ENCODE results near the gene CAB39L.

The CAB39L gene

DNA sequence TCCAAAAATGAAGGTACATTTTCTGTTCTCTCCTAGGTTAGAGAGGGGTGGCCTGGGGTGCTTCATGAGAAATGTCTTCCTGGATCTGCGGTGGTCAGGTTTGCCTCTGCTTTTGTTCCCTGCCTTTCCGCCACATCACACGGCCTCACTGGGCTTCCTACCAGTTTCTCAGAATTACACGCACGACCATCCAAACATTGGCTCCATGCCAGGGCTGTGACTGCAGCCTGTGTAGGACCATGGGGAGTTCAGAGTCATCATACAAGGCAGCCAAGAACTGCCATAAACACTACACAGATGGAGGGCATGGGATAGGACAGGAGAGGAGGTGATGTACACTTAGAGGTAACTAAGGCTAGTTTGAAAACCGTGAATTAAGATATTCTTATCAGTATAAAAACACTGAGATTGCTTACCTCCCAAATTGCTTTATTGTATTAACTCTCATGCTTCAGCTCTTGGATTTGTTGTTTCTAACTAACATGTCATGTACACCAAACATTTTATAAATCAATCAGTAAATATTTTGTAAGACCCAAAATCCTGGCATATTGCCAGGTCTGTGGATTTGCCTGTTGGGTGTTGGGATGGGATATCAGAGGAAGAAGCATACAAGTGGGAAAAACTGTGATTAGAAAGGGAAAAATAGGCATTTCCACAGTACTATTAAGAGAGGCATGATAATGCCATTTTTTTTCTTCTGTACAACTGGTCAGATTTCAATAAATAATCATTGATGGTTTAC, 150.9 kb downstream of the CAB39L start:
- TF ChIP-seq CTCF (IDR thresholded peaks at IDR 0.05; ENCODE audit: low read depth, low read length), result no peak
- no peak overlapping the region for H3K4me3 ChIP-seq (ENCODE audit: low read depth, low read length)

DNA sequence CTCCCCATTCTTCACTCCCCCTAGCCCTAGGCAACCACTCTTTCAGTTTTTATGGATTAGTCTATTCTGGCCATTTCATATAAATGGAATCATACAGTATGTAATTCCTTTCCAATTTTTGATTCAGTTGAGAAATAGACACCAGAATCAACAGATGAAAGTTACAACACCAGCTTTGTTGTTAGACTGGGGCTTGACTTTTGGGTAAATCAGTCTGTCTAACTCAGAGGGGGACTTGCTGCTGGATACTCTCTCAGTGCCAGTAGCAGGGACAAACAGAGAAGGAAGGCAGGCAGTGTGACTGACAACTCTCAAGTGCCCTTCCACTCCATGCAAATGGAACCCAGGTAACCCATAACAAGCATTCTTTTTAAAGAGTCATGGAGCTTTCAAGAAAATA, 155.4 kb downstream of the CAB39L start:
- H3K4me3 ChIP-seq (ENCODE audit: low read depth, low read length), result no peak overlapping the region
- TF ChIP-seq CTCF (IDR thresholded peaks at IDR 0.05; ENCODE audit: low read depth, low read length), result no peak

- no peak for TF ChIP-seq CTCF (IDR thresholded peaks at IDR 0.05; ENCODE audit: low read depth, low read length)
- no peak overlapping the region for H3K4me3 ChIP-seq (ENCODE audit: low read depth, low read length)
Observed at GRCh38 chr13:49287995-49288394, 155.9 kb downstream of the CAB39L start.

DNA sequence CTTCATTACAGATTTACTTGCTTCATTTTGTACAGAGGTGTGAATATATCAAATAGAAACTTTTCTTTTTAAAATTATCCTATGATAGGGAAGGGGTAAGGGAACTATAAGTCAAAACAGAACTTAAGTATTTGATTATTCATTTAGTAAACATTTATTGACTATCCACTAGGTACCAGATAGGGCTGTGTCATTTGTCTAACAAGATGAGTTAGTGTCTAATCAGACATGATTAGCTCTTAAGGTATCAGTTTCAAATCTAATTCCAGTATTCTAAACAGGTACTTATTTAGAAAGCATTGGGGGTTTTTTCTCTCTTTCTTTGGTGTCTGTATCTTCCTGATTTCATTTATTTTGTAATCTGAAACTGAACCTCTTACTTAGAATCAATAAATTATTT, 164.0 kb downstream of the CAB39L start:
- TF ChIP-seq CTCF (IDR thresholded peaks at IDR 0.05; ENCODE audit: low read depth, low read length), result no peak
- H3K4me3 ChIP-seq (ENCODE audit: low read depth, low read length), result no peak overlapping the region

DNA sequence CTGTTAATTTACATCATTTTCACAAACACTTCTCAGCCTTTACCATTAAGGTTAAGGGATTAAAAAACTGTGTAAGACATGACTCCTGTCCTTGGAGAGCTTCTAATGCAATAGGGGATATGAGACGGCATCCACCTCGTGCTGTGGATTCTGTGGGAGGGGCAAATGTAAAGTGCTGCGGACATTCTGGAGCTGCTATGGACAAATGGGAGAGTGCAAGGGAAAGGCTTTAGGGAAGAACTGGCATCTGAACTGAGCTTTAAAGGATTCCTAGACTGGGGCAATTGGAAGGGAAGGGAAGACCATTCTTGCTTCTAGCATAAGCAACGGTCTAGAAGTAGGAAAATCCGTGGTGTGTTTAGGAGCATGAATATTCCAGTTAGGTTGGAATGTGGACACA, 164.8 kb downstream of the CAB39L start:
- no peak for TF ChIP-seq CTCF (IDR thresholded peaks at IDR 0.05; ENCODE audit: low read depth, low read length)
- H3K4me3 ChIP-seq (ENCODE audit: low read depth, low read length), result no peak overlapping the region

- TF ChIP-seq CTCF (IDR thresholded peaks at IDR 0.05; ENCODE audit: low read depth, low read length), result no peak
- H3K4me3 ChIP-seq (ENCODE audit: low read depth, low read length), result no peak overlapping the region
Observed at GRCh38 chr13:49278211-49278610, 165.7 kb downstream of the CAB39L start.

DNA sequence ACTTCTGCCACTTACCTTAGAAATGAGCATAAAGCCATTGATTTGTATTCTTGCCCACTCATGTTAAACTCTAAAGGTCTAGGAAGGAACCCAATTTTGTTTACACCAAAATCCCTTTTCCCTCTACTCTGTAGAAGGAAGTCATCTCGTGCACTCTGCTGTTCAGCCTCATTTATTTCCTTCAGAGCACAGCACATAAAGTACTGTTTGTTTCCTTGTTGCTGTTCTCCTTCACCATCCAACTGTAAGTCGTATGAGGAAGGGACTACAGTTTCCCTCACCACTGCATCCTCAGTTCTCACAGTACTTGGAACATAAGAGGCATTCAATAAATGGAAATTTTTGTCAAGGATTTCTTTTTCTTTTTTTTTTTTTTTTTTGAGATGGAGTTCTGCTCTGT, 171.6 kb downstream of the CAB39L start:
- no peak for TF ChIP-seq CTCF (IDR thresholded peaks at IDR 0.05; ENCODE audit: low read depth, low read length)
- H3K4me3 ChIP-seq (ENCODE audit: low read depth, low read length), result no peak overlapping the region

All from WI38 (cell line).